HepG2 (cell line): ENCODE measurements around the gene CASKIN1. TPM values are rescaled to one million over a fixed set of nuclear protein-coding genes. Genes with fewer than 3 reads are reported as not detected.

Experiments used
- AHR ChIP-seq: IDR thresholded peaks from 2 replicates; pipeline ENCODE4 v1.6.1; 2018; ENCODE audit warnings: missing genetic modification reagents, missing compliant biosample characterization
- ARNTL ChIP-seq: sonication (generic); formaldehyde crosslinking; IDR thresholded peaks from 2 replicates; pipeline ENCODE4 v1.4.0; 2020; ENCODE audit warnings: mild to moderate bottlenecking, missing genetic modification reagents
- FOSL1 ChIP-seq: sonication (generic); formaldehyde crosslinking; IDR thresholded peaks from 2 replicates; pipeline ENCODE4 v1.9.0; 2021; ENCODE audit warnings: missing genetic modification reagents, borderline replicate concordance
- HOXA9 ChIP-seq: sonication (generic); formaldehyde crosslinking; IDR thresholded peaks from 2 replicates; pipeline ENCODE4 v1.8.1; 2022; ENCODE audit warnings: missing genetic modification reagents, mild to moderate bottlenecking, moderate library complexity, borderline replicate concordance
- NAIF1 ChIP-seq: sonication (generic); formaldehyde crosslinking; IDR thresholded peaks from 2 replicates; pipeline ENCODE4 v1.5.0; 2020; ENCODE audit warnings: mild to moderate bottlenecking, missing genetic modification reagents, borderline replicate concordance
- SATB2 ChIP-seq: sonication (generic); formaldehyde crosslinking; IDR thresholded peaks from 2 replicates; pipeline ENCODE4 v1.5.0; 2020; ENCODE audit warnings: missing genetic modification reagents
- TARDBP ChIP-seq: sonication (generic); formaldehyde crosslinking; IDR thresholded peaks from 2 replicates; pipeline ENCODE4 v1.8.0; 2022; ENCODE audit warnings: mild to moderate bottlenecking, missing genetic modification reagents
- U2AF1 ChIP-seq: fragments of 200-400 bp; formaldehyde crosslinking; optimal IDR thresholded peaks from 2 replicates; pipeline ENCODE3; 2017; ENCODE audit warnings: mild to moderate bottlenecking, low read depth, low read length
- ZBTB38 ChIP-seq: sonication (generic); formaldehyde crosslinking; IDR thresholded peaks from 2 replicates; pipeline ENCODE4 v1.5.1; 2020; ENCODE audit warnings: mild to moderate bottlenecking, missing genetic modification reagents
- ZMYM4 ChIP-seq: sonication (generic); formaldehyde crosslinking; IDR thresholded peaks from 2 replicates; pipeline ENCODE4 v1.8.1; 2023; ENCODE audit warnings: mild to moderate bottlenecking, missing genetic modification reagents
- ZNF256 ChIP-seq: sonication (generic); formaldehyde crosslinking; conservative IDR thresholded peaks from 2 replicates; pipeline ENCODE4 v1.4.0; 2020; ENCODE audit warnings: missing genetic modification reagents
- ZNF430 ChIP-seq: sonication (generic); formaldehyde crosslinking; IDR thresholded peaks from 2 replicates; pipeline ENCODE4 v1.9.0; 2021; ENCODE audit warnings: mild to moderate bottlenecking, missing genetic modification reagents
- polyA plus RNA-seq, 8 experiments: library from polyadenylated mRNA; depleted of rRNA in 3 of 8; stranded (reverse) in 7 of 8; unstranded in 1 of 8; fragments of >200 nt; fragmentation: Illumina TruSeq in 4 of 8; extraction: Trizol in 4 of 8; gene quantifications; 2 replicates each; pipeline versions ENCODE4 v1.2.1 to v1.2.3, GENCODE V29; 2011 to 2016; ENCODE audit warnings: low read depth in 4 of 8, missing spikeins in 1 of 8, mixed read lengths in 1 of 8; ENCODE audit not compliant: insufficient read depth in 1 of 8
- total RNA-seq, 5 experiments: library from RNA; depleted of rRNA; stranded (reverse); fragments of >200 nt; fragmentation: Illumina TruSeq; extraction: Trizol; gene quantifications; 2 replicates each; pipeline ENCODE4 v1.2.3, GENCODE V29; 2016; ENCODE audit warnings: low read depth in 1 of 5
- TF ChIP-seq, protein P1 (sequence below): sonication (generic); formaldehyde crosslinking; IDR thresholded peaks from 2 replicates; pipeline ENCODE4 v1.9.0; 2021; ENCODE audit warnings: missing genetic modification reagents, mild to moderate bottlenecking, borderline replicate concordance
- TF ChIP-seq, protein P2 (sequence below): sonication (generic); formaldehyde crosslinking; IDR thresholded peaks from 2 replicates; pipeline ENCODE4 v1.8.0; 2022; ENCODE audit warnings: missing genetic modification reagents, mild to moderate bottlenecking, inconsistent platforms, borderline replicate concordance
- TF ChIP-seq, protein P3 (sequence below): sonication (generic); formaldehyde crosslinking; IDR thresholded peaks from 2 replicates; pipeline ENCODE4 v1.4.0; 2020; ENCODE audit warnings: mild to moderate bottlenecking, missing genetic modification reagents
- TF ChIP-seq, protein P4 (sequence below): sonication (generic); formaldehyde crosslinking; conservative IDR thresholded peaks from 2 replicates; pipeline ENCODE4 v1.4.0; 2020; ENCODE audit warnings: missing genetic modification reagents
- TF ChIP-seq, protein P5 (sequence below): sonication (generic); formaldehyde crosslinking; IDR thresholded peaks from 2 replicates; pipeline ENCODE4 v1.4.0; 2020; ENCODE audit warnings: missing genetic modification reagents

CASKIN1 gene
- total and polyA plus RNA-seq, 2 of the 13 experiments (the other 11 are each of a cell fraction or from before 2014, with no cell fraction given): 1.2 to 2.2 TPM

DNA sequence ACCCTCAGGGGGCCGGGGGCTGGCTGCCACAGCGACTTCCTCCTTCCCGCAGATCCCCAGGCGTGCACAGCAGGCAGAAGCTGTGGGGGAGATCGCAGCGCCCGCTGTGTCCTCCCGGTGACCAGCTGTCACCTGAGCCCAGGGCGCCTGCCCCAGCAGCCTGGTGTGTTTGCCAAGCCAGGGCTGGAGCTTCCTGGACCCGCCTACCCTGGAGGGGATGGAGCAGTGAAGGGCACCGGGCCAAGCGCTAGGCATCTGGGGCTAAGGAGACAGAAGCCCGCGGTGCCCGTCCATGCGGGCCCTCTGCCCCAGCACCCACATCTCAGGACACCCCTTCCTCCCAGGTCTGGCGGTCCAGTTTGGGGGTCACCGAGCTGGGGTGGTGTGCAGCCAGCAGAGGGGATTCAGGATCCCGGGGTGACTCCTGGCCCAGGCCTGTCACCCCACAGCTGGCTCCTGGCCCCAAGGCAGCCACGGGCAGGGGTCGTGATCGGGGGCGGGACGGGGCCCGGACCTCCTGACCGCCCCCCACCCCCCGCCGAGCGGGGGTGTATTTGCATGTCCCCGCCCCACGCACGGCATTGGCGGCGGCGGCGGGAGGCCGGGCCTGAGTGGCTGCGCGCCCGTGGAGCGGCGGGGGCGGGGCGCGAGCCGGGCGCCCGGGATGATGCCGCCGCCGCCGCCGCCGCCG lies 48.3 kb downstream of the CASKIN1 start, which contains the start of gene RAB26 (continued):
- TF ChIP-seq ZNF256 (CRISPR knock-in tag) (no peak), HOXA9 (CRISPR knock-in tag) (no peak), ARNTL (CRISPR knock-in tag) (no peak), ZBTB38 (CRISPR knock-in tag) (peak; percentile 56; the same call in 1 of the 2 replicates), U2AF1 (no peak), SATB2 (no peak), FOSL1 (CRISPR knock-in tag) (no peak), AHR (CRISPR knock-in tag) (peak; percentile 61; the same call in 1 of the 2 replicates), NAIF1 (CRISPR knock-in tag) (no peak), TARDBP (0 out of 2 replicates have a peak, but pooled peaks have one; percentile 52), ZNF430 (no peak), ZMYM4 (CRISPR knock-in tag) (no peak)
- TF ChIP-seq, protein P1, sequence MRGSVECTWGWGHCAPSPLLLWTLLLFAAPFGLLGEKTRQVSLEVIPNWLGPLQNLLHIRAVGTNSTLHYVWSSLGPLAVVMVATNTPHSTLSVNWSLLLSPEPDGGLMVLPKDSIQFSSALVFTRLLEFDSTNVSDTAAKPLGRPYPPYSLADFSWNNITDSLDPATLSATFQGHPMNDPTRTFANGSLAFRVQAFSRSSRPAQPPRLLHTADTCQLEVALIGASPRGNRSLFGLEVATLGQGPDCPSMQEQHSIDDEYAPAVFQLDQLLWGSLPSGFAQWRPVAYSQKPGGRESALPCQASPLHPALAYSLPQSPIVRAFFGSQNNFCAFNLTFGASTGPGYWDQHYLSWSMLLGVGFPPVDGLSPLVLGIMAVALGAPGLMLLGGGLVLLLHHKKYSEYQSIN (CRISPR knock-in tag): no peak
- TF ChIP-seq, protein P2, sequence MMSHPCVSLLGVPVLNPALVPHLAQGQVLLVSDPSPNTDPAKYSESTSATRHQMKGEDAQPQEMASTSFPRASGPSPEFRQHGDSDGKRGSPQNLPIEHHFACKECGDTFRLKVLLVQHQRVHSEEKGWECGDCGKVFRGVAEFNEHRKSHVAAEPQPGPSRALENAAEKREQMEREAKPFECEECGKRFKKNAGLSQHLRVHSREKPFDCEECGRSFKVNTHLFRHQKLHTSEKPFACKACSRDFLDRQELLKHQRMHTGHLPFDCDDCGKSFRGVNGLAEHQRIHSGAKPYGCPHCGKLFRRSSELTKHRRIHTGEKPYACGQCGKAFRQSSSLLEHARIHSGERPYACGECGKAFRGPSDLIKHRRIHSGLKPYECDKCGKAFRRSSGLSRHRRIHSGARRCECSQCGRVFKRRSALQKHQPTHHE (CRISPR knock-in tag): no peak
- TF ChIP-seq, protein P3, sequence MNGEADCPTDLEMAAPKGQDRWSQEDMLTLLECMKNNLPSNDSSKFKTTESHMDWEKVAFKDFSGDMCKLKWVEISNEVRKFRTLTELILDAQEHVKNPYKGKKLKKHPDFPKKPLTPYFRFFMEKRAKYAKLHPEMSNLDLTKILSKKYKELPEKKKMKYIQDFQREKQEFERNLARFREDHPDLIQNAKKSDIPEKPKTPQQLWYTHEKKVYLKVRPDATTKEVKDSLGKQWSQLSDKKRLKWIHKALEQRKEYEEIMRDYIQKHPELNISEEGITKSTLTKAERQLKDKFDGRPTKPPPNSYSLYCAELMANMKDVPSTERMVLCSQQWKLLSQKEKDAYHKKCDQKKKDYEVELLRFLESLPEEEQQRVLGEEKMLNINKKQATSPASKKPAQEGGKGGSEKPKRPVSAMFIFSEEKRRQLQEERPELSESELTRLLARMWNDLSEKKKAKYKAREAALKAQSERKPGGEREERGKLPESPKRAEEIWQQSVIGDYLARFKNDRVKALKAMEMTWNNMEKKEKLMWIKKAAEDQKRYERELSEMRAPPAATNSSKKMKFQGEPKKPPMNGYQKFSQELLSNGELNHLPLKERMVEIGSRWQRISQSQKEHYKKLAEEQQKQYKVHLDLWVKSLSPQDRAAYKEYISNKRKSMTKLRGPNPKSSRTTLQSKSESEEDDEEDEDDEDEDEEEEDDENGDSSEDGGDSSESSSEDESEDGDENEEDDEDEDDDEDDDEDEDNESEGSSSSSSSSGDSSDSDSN (CRISPR knock-in tag): peak; percentile 88
- TF ChIP-seq, protein P4, sequence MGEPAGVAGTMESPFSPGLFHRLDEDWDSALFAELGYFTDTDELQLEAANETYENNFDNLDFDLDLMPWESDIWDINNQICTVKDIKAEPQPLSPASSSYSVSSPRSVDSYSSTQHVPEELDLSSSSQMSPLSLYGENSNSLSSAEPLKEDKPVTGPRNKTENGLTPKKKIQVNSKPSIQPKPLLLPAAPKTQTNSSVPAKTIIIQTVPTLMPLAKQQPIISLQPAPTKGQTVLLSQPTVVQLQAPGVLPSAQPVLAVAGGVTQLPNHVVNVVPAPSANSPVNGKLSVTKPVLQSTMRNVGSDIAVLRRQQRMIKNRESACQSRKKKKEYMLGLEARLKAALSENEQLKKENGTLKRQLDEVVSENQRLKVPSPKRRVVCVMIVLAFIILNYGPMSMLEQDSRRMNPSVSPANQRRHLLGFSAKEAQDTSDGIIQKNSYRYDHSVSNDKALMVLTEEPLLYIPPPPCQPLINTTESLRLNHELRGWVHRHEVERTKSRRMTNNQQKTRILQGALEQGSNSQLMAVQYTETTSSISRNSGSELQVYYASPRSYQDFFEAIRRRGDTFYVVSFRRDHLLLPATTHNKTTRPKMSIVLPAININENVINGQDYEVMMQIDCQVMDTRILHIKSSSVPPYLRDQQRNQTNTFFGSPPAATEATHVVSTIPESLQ (CRISPR knock-in tag): no peak
- TF ChIP-seq, protein P5, sequence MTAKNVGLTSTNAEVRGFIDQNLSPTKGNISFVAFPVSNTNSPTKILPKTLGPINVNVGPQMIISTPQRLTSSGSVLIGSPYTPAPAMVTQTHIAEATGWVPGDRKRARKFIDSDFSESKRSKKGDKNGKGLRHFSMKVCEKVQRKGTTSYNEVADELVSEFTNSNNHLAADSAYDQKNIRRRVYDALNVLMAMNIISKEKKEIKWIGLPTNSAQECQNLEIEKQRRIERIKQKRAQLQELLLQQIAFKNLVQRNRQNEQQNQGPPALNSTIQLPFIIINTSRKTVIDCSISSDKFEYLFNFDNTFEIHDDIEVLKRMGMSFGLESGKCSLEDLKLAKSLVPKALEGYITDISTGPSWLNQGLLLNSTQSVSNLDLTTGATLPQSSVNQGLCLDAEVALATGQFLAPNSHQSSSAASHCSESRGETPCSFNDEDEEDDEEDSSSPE: peak; percentile 32; the same call in 1 of the 2 replicates
